Ecto neural progenitor cell (in vitro differentiated cells): ENCODE data around the gene NMNAT3.

Experiments
- DNase-seq: peaks from one replicate; pipeline ENCODE4 v3.0.0-alpha.2; 2018; ENCODE audit warnings: low spot score

NMNAT3 gene

DNA sequence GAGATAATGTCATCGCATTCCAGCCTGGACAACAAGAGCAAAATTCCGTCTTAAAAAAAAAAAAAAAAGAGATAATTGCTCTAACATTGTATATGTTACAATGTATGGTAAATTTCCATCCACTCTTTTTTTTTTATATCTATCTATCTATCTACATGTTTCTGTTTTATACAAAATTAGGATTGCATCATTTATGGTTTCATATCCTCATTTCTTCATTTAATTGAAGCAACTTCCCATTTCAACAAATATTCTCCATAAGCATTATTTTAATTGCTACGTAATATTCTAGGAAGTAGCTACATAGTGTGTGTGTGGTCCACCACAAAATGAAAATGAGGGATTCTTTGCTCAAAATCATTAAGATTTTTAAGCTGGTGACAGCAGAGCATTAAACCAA, 156.6 kb downstream of the NMNAT3 start:
- no peak for DNase-seq

GRCh38 chr3:139519998-139520737, 157.6 kb downstream of the NMNAT3 start:
- no peak for DNase-seq

GRCh38 chr3:139518926-139519842, 158.6 kb downstream of the NMNAT3 start:
- no peak for DNase-seq

GRCh38 chr3:139518306-139518705, 159.5 kb downstream of the NMNAT3 start:
- no peak for DNase-seq

GRCh38 chr3:139517321-139518065, 160.3 kb downstream of the NMNAT3 start:
- DNase-seq: no peak

DNA sequence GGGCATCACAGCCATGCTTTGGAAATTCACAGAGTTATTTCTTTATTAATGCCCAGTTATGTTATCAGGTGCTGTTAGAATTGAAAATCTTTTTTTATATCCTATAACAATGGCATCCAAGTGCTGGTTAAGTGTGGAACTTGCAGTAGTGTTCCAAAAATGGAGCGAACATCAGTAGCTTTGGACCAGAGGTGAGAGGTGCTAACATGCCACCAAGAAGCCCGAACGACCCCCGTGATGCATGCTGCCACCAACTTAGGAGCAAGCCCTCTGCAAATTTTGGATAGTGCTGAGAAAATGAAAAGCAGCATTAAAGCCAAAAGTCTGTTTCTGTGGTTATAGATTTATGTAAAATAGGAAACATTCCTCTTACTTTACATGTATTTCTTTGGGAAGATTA, 163.0 kb downstream of the NMNAT3 start:
- no peak for DNase-seq
